Liver (tissue), 9 donors: ENCODE data around the gene TNS1. TPM values are rescaled to one million over a fixed set of nuclear protein-coding genes. Genes with fewer than 3 reads are reported as not detected.

Experiments used
- DNase-seq: peaks from one replicate; pipeline ENCODE4 v3.0.0-alpha.2; 2017; ENCODE audit warnings: low spot score
- H3K27ac ChIP-seq, 2 donors: one replicate each; pipeline ENCODE4 v1.7.0; 2013; ENCODE audit warnings: inconsistent platforms in 2 of 2, low read length in 2 of 2, control low read depth in 1 of 2, low read depth in 1 of 2, mild to moderate bottlenecking in 1 of 2
- H3K27me3 ChIP-seq, 4 donors: one replicate each; pipeline versions ENCODE4 v1.6.1 to v1.7.0; 2013; ENCODE audit warnings: low read length in 3 of 4, inconsistent platforms in 1 of 4, mild to moderate bottlenecking in 1 of 4, moderate library complexity in 1 of 4; ENCODE audit not compliant: control insufficient read depth in 4 of 4, insufficient read depth in 4 of 4
- H3K36me3 ChIP-seq, 4 donors: one replicate each; pipeline versions ENCODE4 v1.6.1 to v1.7.0; 2013; ENCODE audit warnings: low read length in 3 of 4, mild to moderate bottlenecking in 3 of 4, low read depth in 1 of 4, moderate library complexity in 1 of 4; ENCODE audit not compliant: control insufficient read depth in 4 of 4, insufficient read depth in 3 of 4
- H3K4me1 ChIP-seq, 4 donors: one replicate each; pipeline versions ENCODE4 v1.6.1 to v1.7.0; 2013; ENCODE audit warnings: low read length in 3 of 4, mild to moderate bottlenecking in 3 of 4, moderate library complexity in 1 of 4; ENCODE audit not compliant: control insufficient read depth in 4 of 4, insufficient read depth in 4 of 4
- H3K4me3 ChIP-seq, 3 donors: one replicate each; pipeline versions ENCODE4 v1.6.1 to v1.7.0; 2013; ENCODE audit warnings: low read length in 3 of 3, control low read depth in 1 of 3, low read depth in 1 of 3, mild to moderate bottlenecking in 1 of 3
- H3K9ac ChIP-seq, 2 donors: one replicate each; pipeline ENCODE4 v1.7.0; 2013; ENCODE audit warnings: low read length in 2 of 2, mild to moderate bottlenecking in 2 of 2, moderate library complexity in 2 of 2, control low read depth in 1 of 2, low read depth in 1 of 2
- H3K9me3 ChIP-seq, 4 donors: one replicate each; pipeline versions ENCODE4 v1.6.1 to v1.7.0; 2013; ENCODE audit warnings: low read length in 3 of 4; ENCODE audit not compliant: control insufficient read depth in 4 of 4
- EGR1 ChIP-seq, 2 donors: IDR thresholded peaks; 2 replicates each; pipeline ENCODE4 v1.6.1; 2016 to 2018; ENCODE audit warnings: antibody characterized with exemption in 2 of 2, low read depth in 2 of 2
- FOXA1 ChIP-seq: IDR thresholded peaks from 2 replicates; pipeline ENCODE4 v1.6.1; 2016; ENCODE audit warnings: antibody characterized with exemption
- FOXA2 ChIP-seq: IDR thresholded peaks from 2 replicates; pipeline ENCODE4 v1.6.1; 2016; ENCODE audit warnings: antibody characterized with exemption
- GABPA ChIP-seq, 2 donors: IDR thresholded peaks in 1 of 2; conservative IDR thresholded peaks in 1 of 2; 2 replicates each; pipeline ENCODE4 v1.6.1; 2016; ENCODE audit warnings: antibody characterized with exemption in 2 of 2, mild to moderate bottlenecking in 1 of 2, moderate library complexity in 1 of 2
- HNF4A ChIP-seq, 2 donors: conservative IDR thresholded peaks; 2 replicates each; pipeline ENCODE4 v1.6.1; 2016; ENCODE audit warnings: antibody characterized with exemption in 2 of 2, mild to moderate bottlenecking in 2 of 2
- HNF4G ChIP-seq: IDR thresholded peaks from 2 replicates; pipeline ENCODE4 v1.6.1; 2016; ENCODE audit warnings: antibody characterized with exemption
- JUND ChIP-seq, 2 donors: IDR thresholded peaks; 2 replicates each; pipeline ENCODE4 v1.6.1; 2016; ENCODE audit warnings: antibody characterized with exemption in 2 of 2
- NR2F2 ChIP-seq: IDR thresholded peaks from 2 replicates; pipeline ENCODE4 v1.6.1; 2016; ENCODE audit warnings: antibody characterized with exemption
- RAD21 ChIP-seq, 2 donors: IDR thresholded peaks; 2 replicates each; pipeline ENCODE4 v1.6.1; 2016; ENCODE audit warnings: antibody characterized with exemption in 2 of 2, mild to moderate bottlenecking in 2 of 2
- REST ChIP-seq: IDR thresholded peaks from 2 replicates; pipeline ENCODE4 v1.6.1; 2016; ENCODE audit warnings: antibody characterized with exemption, mild to moderate bottlenecking
- RXRA ChIP-seq, 2 donors: IDR thresholded peaks; 2 replicates each; pipeline ENCODE4 v1.6.1; 2017 to 2018; ENCODE audit warnings: antibody characterized with exemption in 2 of 2, mild to moderate bottlenecking in 1 of 2
- SP1 ChIP-seq: IDR thresholded peaks from 2 replicates; pipeline ENCODE4 v1.6.1; 2018; ENCODE audit warnings: antibody characterized with exemption, mild to moderate bottlenecking
- TAF1 ChIP-seq: conservative IDR thresholded peaks from 2 replicates; pipeline ENCODE4 v1.6.1; 2016; ENCODE audit warnings: antibody characterized with exemption, mild to moderate bottlenecking
- YY1 ChIP-seq: IDR thresholded peaks from 2 replicates; pipeline ENCODE4 v1.6.1; 2016; ENCODE audit warnings: antibody characterized with exemption, mild to moderate bottlenecking
- WGBS: extraction: QIAGEN DNeasy Blood & Tissue Kit; methylation state at CpG from one replicate; pipeline ENCODE4 v1.1.7; 2013; 5-methylcytosine and 5-hydroxymethylcytosine counted together
- polyA plus RNA-seq, 2 donors: library from polyadenylated mRNA; stranded (reverse) in 1 of 2; unstranded in 1 of 2; fragments of 200-250 nt in 1 of 2; fragments of >200 nt in 1 of 2; fragmentation: Nextera tagmentation in 1 of 2; extraction: Ambion mirVana in 1 of 2; gene quantifications; one replicate each; pipeline versions ENCODE4 v1.2.1 to v1.2.3, GENCODE V29; 2013 to 2015
- total RNA-seq, 2 donors: library from RNA; depleted of rRNA; stranded (reverse); fragments of >200 nt; gene quantifications; one replicate each; pipeline ENCODE4 v1.2.3, GENCODE V29; 2014
- TF ChIP-seq, protein P1 (sequence below): fragments of 150-350 bp; IDR thresholded peaks from 2 replicates; pipeline ENCODE4 v1.5.1; 2017; ENCODE audit warnings: improper control_type of control experiment, low read depth, low read length; ENCODE audit not compliant: missing input control
- TF ChIP-seq, protein P2 (sequence below): IDR thresholded peaks from 2 replicates; pipeline ENCODE4 v1.6.1; 2016; ENCODE audit warnings: antibody characterized with exemption
- donor health status: healthy.
- donor health status: healthy.
- donor health status: healthy.
- donor health status: healthy.
- donor health status: healthy.

Gene TNS1
- total and polyA plus RNA-seq, 4 donors, result 16.3 to 128 (median 57.3) TPM

DNA sequence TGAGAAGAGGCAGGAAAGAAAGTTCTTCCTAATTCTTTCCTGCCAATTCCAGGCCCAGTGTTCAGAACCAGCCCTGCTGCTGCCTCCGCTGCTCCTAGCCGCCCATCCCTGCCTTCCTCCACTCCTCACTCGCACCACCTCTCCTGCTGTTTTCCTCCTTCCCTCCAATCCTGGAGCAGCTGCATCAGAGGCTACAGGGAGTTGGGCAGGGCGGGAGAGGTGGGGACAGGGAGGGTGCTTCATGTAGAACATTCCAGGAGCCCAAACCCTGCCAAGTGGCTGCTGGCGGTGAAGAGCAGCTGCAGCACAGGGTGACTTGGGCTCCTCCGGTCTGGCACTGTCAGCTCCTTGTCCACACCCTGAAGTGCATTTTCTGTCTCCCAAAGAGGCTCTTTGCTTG, 176.3 kb downstream of the TNS1 start:
- peaks cover 0 to 4% (median 0%) of the 10 kb centered on the region in 4 donors for H3K4me1 ChIP-seq
- no peaks in the 10 kb centered on the region for H3K27me3 ChIP-seq
- no peak for DNase-seq
- no peak overlapping the region for H3K27ac ChIP-seq
- H3K9ac ChIP-seq, result no peak overlapping the region
- 86% methylated on average over 6 of the region's 6 CpGs for WGBS
- H3K4me3 ChIP-seq, result no peak overlapping the region
- H3K9me3 ChIP-seq, result no peaks in the 10 kb centered on the region
- TF ChIP-seq REST, result no peak
- no peak for TF ChIP-seq YY1
- TF ChIP-seq, protein P1, sequence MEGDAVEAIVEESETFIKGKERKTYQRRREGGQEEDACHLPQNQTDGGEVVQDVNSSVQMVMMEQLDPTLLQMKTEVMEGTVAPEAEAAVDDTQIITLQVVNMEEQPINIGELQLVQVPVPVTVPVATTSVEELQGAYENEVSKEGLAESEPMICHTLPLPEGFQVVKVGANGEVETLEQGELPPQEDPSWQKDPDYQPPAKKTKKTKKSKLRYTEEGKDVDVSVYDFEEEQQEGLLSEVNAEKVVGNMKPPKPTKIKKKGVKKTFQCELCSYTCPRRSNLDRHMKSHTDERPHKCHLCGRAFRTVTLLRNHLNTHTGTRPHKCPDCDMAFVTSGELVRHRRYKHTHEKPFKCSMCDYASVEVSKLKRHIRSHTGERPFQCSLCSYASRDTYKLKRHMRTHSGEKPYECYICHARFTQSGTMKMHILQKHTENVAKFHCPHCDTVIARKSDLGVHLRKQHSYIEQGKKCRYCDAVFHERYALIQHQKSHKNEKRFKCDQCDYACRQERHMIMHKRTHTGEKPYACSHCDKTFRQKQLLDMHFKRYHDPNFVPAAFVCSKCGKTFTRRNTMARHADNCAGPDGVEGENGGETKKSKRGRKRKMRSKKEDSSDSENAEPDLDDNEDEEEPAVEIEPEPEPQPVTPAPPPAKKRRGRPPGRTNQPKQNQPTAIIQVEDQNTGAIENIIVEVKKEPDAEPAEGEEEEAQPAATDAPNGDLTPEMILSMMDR, result no peak
- TF ChIP-seq FOXA2, result no peak
- TF ChIP-seq, protein P2, sequence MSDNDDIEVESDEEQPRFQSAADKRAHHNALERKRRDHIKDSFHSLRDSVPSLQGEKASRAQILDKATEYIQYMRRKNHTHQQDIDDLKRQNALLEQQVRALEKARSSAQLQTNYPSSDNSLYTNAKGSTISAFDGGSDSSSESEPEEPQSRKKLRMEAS, result no peak
- no peak for TF ChIP-seq RAD21 (IDR thresholded peaks at IDR 0.05)
- TF ChIP-seq RXRA (IDR thresholded peaks at IDR 0.05), result no peak
- TF ChIP-seq HNF4G, result no peak
- no peak for TF ChIP-seq TAF1
- no peak for TF ChIP-seq JUND (IDR thresholded peaks at IDR 0.05)
- no peak for TF ChIP-seq EGR1 (IDR thresholded peaks at IDR 0.05; ENCODE audit: low read depth in 2 of 2)
- H3K36me3 ChIP-seq, result peaks cover 8 to 53% (median 24%) of the 10 kb centered on the region in 4 donors

- TF ChIP-seq TAF1, result no peak
- no peak for TF ChIP-seq NR2F2
- TF ChIP-seq RXRA (IDR thresholded peaks at IDR 0.05), result no peak
- no peak for TF ChIP-seq HNF4A (conservative IDR thresholded peaks at IDR 0.05)
- TF ChIP-seq EGR1 (IDR thresholded peaks at IDR 0.05; ENCODE audit: low read depth in 2 of 2), result no peak
- TF ChIP-seq YY1, result no peak
- TF ChIP-seq, protein P2, result no peak
- no peak for TF ChIP-seq FOXA1
- TF ChIP-seq SP1, result no peak
- no peak for TF ChIP-seq HNF4G
- no peak for TF ChIP-seq JUND (IDR thresholded peaks at IDR 0.05)
- no peak for TF ChIP-seq GABPA (IDR thresholded peaks at IDR 0.05 in 1 of 2, conservative IDR thresholded peaks at IDR 0.05 in 1 of 2)
- TF ChIP-seq FOXA2, result no peak
- TF ChIP-seq, protein P1, result no peak
- H3K9me3 ChIP-seq, result no peaks in the 10 kb centered on the region
- peaks cover 13 to 53% (median 23%) of the 10 kb centered on the region in 4 donors for H3K36me3 ChIP-seq
- no peaks in the 10 kb centered on the region for H3K27me3 ChIP-seq
- peaks cover 0 to 4% (median under 1%) of the 10 kb centered on the region in 4 donors for H3K4me1 ChIP-seq
- no peak overlapping the region for H3K27ac ChIP-seq
- H3K9ac ChIP-seq, result no peak overlapping the region
- H3K4me3 ChIP-seq, result no peak overlapping the region
- WGBS, result 95% methylated on average over 8 of the region's 8 CpGs
- DNase-seq, result no peak
Measured at GRCh38 chr2:217825469-217826235, 177.1 kb downstream of the TNS1 start.
